HT-29 (cell line): ENCODE results near the gene CUEDC1. TPM values are rescaled to one million over a fixed set of nuclear protein-coding genes. Genes with fewer than 3 reads are reported as not detected.
A peak's percentile ranks its signal among the peaks of the same experiment; 100 is the strongest.
"Not testable (repeated sequence)": the region's sequence is repeated elsewhere in the genome, so short reads cannot be mapped to it uniquely, and the experiment has no call there.

Source experiments
- DNase-seq: peaks from one replicate; pipeline ENCODE4 v3.0.0-alpha.2; 2015; ENCODE audit warnings: low spot score
- total RNA-seq: library from RNA; depleted of rRNA; stranded (reverse); fragments of >200 nt; shearing (Covaris generic); gene quantifications from 2 replicates; pipeline ENCODE4 v1.2.3, GENCODE V29; 2014

Gene CUEDC1
- total RNA-seq, 1 experiment from 2014 or later = 37.6 TPM

- peak; percentile 62 for DNase-seq
These were observed 15.0 kb downstream of the CUEDC1 start for GRCh38 chr17:57940231-57940630.

GRCh38 chr17:57939797-57940196 is 15.4 kb downstream of the CUEDC1 start:
- no peak for DNase-seq

- DNase-seq = peak; percentile 80
These were observed 17.1 kb downstream of the CUEDC1 start for GRCh38 chr17:57938061-57938502.

- no peak for DNase-seq
These were observed 17.7 kb downstream of the CUEDC1 start for GRCh38 chr17:57937492-57937891.

GRCh38 chr17:57935833-57936807 is 19.1 kb downstream of the CUEDC1 start:
- DNase-seq = peak; percentile 92

- no peak for DNase-seq
These were observed 23.6 kb downstream of the CUEDC1 start for GRCh38 chr17:57931488-57932137.

- no peak for DNase-seq
These were observed 25.0 kb downstream of the CUEDC1 start for GRCh38 chr17:57930239-57930638.

GRCh38 chr17:57929386-57929785 is 25.8 kb downstream of the CUEDC1 start:
- no peak for DNase-seq

GRCh38 chr17:57928928-57929327 is 26.3 kb downstream of the CUEDC1 start:
- no peak for DNase-seq

GRCh38 chr17:57927048-57927723 is 28.0 kb downstream of the CUEDC1 start:
- no peak for DNase-seq

GRCh38 chr17:57926723-57927047 is 28.5 kb downstream of the CUEDC1 start:
- no peak for DNase-seq

GRCh38 chr17:57925361-57925990 is 29.7 kb downstream of the CUEDC1 start:
- DNase-seq = no peak

- DNase-seq = no peak
These were observed 30.5 kb downstream of the CUEDC1 start for GRCh38 chr17:57924677-57925076.

- no peak for DNase-seq
These were observed 31.9 kb downstream of the CUEDC1 start for GRCh38 chr17:57923182-57923872.

GRCh38 chr17:57922745-57923144 is 32.5 kb downstream of the CUEDC1 start:
- DNase-seq = not testable (repeated sequence)

- DNase-seq = no peak
These were observed 34.1 kb downstream of the CUEDC1 start for GRCh38 chr17:57920916-57921703.

- no peak for DNase-seq
These were observed 35.3 kb downstream of the CUEDC1 start for GRCh38 chr17:57919918-57920317.

GRCh38 chr17:57918017-57918895 is 37.0 kb downstream of the CUEDC1 start:
- peak; percentile 74 for DNase-seq
